GM19463 (cell line): ENCODE measurements around the gene WBP11.

Experiments
- ATAC-seq: cut with Tn5 transposase; IDR thresholded peaks from one replicate; pipeline ENCODE4 v1.9.1; 2021; ENCODE audit warnings: mild to moderate bottlenecking, moderate library complexity; ENCODE audit not compliant: unreplicated experiment

Gene WBP11

DNA sequence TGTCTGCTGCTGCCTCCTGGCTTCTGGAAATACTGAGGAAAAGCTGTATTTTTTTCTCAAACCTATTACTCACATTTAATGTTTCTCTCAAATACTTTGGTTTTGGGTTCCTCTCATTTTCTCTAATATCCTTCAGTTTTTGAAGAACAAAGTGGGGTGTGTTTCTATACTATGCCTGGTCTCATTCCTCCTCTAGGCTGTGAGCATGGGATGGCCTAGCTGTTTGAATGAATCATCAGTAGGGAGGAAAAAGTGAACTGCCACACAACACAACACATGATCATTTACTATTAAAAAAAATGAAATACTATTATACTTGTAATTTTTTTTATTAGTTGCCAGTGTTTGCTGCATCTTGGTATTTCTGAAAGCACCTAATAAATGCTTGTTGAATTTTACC lies 22.0 kb upstream of the WBP11 start:
- ATAC-seq: no peak

DNA sequence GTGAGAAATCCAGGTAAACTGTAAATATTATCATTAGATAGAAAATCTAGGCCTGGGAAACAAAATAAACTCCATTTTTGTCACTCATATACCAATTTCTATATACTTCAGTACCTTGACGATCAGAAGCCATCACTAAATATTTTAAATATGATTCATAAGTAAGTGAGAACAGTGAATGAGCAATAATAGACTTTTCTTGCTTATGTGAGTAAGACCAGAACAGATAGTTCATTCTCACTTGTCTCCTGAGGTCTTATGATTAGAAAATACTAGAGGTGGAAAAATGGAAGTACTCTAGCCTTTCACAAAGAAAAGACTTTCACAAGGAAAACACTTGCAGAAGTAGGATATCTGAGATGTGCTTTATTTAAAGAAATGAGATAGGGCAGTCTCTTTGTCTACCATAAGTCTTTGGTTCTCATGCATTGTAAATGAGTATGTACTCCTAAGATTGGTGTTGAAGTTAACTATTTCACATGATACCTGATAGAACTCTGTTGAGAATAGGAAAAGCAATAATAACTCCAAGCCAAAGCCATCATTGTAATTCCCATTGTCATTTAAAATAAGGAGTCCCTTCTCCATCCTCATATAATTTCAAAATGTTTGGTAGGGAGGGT lies 20.8 kb upstream of the WBP11 start:
- no peak for ATAC-seq

DNA sequence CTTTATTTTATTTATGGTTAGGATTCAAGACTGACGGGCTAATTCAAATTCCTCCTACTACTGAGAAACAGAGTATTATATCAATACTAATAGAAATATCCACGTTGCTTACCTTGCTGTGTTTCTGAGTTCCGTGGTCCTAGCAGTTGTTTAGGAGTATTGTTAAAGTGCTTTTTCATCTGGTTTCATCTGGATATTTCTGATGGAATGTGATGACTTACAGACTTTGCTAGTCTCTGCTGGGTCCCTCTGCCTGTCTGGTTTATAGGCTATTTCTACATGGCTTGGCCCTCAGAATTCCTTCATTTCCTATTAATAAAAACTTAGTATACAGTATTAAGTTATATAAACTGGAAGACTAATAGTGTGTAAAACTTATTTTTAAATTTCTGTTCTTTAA lies 10.7 kb upstream of the WBP11 start, which contains the start of gene SMCO3:
TSS of gene SMCO3 (minus strand) at position 169 of the 400 bp plus-strand sequence. CDS start 7,502 bp downstream, outside the sequence.
- ATAC-seq: no peak

DNA sequence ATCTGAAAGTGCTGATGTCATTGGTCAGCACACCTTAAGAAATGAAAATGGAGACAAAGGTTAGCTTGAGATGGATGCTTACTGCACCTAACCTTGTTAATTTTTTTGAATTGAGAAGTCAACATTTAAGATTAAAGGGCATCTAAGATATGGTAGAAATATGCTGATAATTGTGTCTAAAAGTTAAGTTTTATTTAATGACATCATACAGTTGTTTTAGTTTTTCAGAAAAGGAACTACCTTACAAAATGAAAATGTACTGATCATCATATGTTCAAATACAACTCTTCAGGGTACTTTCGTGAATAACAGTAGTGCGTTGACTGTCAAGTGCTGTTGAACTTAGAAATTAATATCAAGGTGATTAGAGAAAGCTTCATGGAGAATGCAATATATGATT lies 8.2 kb upstream of the WBP11 start:
- ATAC-seq: no peak

DNA sequence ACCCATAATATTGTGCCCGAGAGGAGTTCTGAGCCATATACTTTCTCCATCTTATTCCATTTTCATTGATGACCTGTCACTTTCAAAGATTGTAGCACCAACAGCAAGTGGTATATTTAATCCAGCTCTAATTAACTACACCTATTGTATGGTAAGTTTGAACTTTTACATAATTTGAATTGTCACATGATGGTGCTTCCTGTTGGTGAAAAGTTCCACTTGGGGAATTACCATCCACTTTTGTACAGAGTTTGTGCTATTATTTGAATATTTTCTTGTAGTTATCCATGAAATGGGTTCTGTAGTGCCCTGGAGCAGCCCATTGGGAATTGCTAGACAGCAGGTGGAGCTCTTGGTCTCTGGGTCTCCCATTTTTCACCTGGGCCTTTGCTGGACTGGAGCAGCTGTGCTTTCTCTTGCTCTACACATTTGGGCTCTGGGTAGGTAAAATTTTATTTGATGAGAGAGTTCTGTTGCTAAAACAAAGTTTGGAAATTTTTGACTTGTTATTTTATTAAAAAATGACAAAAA lies 7.7 kb upstream of the WBP11 start:
- no peak for ATAC-seq

DNA sequence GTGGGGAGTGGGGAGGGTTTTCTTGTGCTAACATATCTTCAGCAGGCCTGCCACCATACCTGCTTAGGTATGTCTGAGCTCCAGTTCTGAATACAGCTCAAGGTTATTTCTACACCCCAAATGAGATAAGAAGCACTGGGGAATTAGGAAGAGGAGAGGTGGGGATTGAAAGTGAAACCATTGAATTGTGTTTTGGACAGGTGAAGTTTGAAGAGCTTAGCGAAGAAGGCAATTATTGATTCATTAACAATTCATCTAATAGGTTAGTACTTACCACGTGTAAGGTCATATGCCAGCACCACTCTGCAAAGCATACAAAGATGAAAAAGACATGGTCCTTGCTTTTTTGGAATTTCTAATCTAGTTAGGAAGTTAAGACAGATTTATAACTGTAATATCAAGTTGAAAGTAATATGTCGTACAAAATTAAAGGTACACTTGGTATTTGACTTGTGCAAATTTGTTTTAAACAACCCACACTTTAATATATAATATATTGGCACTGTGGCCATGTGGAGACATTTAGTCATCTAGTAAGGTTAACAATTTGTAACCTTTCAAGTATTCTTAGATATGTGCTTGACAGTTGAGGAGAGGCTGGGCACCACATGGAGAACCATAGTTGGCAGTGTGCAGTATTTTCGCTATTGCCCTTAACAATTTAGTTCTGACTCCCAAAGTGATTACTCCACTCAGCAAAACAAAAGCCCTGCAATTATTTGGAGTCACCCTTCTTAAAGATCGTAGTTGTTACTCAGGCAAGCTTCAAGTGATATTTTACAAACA lies 7.1 kb upstream of the WBP11 start:
- ATAC-seq: no peak

DNA sequence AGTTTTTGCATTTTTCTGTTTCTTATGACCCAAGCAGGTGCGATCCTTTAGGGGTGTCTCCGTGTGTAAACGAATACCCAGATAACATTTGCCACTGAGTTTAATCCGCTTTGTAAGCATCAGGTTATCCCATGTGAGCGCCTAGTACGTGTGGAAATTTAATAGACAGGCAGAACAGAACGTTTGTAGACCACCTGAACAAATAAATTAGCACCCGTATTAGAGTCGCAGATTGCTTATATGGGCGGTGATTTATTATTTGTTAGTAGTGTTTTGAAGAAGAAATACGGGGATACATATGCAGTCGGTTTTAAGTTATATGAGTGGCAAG lies 517 bp upstream of the WBP11 start:
- ATAC-seq: peak; percentile 17

DNA sequence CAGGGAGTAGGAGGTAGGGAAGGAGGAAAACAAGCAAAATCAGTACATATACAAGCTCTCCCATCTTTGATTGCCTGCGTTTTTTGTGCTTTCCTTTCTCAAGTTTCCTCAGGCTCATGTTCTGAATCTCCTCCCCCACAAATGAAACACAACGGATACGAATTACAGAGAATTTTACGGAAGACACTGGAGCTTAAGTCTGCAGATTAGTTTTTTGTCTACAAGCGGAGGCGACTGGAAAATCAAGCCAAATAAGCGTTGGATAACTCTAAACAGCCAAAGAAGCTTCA lies 612 bp downstream of the WBP11 start:
- ATAC-seq: no peak

DNA sequence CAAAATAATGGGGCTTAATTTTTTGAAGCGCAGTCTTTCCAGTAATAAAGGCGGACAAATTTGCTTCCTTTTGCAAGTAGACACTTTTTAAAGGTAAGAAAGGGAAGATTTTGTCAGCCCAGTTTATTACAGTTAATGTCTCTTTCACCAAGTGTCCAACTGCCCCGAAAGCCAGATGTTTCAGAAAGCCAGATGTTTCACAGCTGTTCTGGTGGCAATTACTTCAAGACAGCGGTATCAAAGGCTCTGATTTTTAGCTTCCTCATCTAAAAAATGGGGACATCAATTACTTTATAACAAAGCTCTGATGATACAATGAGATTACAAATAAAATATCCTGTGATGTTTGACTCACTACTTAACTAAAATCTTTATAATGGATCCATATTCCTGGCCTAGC lies 1.0 kb downstream of the WBP11 start:
- ATAC-seq: no peak

DNA sequence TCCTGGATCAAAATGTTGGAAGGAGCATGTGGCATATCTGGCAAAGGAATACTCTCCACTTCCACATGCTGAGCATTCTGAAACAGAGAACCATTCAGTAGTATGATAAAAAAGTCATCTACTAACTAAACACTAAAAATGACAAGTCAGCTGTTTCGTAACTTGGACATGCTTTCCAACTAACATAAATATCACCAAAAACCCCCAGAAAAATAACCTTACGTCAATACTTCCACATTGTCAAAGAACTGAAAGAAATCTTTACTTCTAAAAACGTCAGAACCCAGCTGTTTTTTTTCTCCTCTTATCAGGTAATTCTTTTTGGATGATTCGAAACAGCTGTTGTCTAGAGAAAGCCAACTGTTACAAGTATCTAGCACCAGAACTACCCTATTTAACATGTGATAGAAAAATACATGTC lies 8.2 kb downstream of the WBP11 start:
- ATAC-seq: no peak

DNA sequence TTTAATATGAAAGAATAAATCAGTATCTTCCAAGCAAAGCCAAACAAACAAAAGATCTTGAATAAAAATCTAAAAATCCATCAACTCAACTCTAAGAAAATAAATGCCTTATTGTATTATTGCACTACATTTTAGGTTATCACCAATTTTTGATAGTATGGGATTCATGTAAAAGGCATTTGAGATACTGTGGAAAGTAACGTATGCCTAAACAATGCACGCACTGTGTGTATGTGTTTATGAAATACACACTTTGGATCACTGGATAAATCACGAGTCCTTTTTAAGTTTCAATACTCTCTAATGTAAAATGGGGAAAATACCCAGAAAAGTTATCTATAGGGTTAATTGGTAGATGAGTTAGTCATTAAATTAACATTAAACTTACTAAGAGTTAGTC lies 17.7 kb downstream of the WBP11 start:
- ATAC-seq: no peak

DNA sequence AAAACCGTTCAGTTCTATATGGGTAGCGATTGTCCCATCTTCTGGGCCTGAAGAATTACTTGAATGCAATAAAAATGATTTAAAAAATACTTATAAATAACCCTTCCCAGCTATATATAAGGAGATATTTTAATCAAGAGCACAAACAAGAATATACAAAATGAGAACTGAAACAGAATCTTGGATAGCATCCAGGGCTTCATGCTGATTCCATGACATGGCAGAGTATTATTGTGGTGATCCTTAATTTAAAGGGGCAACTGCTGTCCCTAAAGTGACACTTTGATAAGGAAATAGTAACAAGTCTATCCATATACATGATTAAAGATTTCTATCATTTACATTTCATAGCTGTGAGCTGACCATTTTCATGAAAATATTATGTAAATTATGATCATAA lies 18.8 kb downstream of the WBP11 start:
- no peak for ATAC-seq

DNA sequence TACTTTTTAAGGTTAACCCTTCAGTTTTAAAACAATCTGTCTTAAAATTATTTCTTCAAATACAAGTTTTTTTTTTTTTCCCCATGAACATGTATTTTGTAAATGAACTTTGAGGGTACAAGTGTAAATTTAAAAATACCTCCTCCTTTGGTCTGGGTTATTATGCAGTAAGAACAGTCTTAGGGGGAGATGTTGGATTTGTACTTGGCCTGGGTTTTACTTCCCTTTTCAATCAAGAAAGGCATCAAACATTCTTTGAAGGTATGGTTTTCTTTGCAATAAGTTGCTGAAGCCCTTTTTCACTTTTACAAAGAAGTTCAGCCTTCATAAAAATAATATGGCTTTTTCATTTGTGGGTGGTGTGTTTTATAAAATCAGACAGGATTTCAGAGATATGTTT lies 20.5 kb downstream of the WBP11 start:
- ATAC-seq: no peak

DNA sequence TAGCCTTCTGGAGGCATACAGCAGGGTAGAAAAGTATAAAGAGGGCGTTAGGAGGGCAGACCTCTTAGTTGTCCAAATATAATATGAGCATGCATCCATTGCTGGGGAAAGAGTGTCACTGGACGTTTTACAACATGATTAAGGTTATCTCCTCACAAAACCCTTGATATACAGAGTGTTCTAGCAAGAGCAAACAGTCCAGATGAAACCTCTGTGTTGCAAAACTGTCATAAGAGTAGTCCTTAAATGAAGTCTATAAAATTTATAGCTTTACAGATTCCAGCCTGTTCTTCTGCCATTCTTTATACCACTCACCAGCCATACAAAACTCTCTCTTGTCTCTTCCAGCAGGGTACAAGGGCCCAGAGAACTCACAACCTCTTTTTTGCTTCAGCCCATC lies 21.7 kb downstream of the WBP11 start:
- no peak for ATAC-seq

DNA sequence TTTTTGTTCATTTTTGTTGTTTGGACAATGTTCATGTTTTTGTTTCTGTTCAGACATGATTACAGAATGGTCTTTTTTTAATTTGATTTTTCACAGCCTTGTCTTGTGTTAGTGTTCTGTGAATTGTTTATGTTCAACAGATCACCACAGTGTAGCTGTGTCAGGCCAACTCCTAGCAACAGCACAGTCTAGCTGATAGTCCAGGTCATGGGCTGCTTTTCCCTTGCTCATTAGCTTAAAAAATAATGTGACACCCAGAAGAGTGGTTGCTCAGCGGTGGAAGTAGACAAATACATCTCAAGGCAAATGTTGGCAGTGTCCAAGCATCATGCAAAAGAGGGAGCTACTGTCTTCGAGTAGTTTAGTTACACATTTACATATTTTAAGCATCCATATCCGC lies 22.4 kb downstream of the WBP11 start:
- ATAC-seq: no peak

DNA sequence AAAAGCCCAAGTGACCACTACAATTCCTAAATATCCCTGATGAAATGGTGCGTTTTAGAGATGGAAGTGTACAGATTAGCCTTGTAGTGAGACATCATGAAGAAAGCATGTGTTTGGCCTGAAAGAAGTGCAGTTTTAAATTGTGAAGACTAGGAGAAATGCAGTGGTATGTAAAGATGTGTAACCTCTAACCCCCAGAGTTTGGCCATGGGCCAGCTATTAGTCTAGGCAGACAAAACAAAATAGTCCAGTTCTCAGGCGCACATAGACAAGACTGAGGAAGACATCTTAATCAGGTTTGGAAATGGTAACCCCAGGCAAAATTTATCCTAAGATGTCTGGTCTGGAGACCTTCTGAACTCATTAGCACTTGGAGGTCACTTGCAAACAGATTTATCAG lies 23.4 kb downstream of the WBP11 start:
- ATAC-seq: no peak

DNA sequence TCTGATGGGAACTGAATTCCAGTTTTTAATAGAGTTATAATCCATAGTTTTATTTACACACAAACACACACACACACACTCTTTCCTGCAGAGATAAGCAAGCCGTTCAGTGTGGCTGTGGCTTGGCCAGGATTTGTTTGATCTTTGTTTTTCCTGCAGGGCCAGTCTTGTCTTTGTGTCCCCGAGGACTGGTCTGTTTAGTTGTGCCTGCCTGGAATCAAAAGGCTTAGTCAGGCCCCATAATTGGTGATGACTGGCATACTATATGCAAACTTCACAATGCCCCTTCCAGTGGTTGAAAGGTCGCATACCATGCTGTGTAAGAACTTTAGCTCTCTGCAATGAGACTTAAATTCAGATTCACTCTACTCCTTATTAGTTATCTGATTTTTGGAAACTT lies 26.0 kb downstream of the WBP11 start:
- ATAC-seq: no peak

DNA sequence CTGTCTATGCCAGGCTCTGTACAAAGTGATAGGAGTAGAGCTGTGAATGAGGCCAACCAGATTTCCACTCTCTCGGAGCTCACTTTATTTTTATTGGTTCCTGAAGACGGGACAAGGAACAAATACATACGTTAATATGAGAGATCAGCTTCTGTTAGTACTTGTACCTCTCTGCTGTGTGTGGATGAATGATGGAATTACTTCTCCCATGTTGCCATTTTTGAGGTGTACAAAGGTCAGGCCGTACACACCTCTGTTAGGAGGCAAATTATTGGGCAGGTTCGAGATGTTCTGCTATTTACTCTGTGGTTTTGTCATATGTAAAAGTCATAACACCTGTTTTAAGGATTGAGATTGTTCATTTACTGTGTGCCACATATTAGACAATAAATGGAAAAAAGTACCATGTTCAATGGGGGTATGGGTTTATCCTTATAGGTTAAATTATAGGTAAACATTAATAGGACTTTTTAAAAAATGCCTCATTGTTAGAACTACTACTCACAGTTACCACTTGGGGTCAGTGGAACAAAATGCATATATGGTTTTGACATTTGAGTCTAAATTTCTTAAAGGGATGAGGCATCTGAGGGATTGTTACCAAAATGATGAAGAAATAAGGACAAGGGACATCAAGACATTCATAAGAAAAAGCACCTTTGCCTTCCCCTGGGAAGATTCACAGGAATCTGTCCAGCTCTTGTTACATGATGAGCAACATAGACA lies 26.9 kb downstream of the WBP11 start:
- ATAC-seq: no peak

DNA sequence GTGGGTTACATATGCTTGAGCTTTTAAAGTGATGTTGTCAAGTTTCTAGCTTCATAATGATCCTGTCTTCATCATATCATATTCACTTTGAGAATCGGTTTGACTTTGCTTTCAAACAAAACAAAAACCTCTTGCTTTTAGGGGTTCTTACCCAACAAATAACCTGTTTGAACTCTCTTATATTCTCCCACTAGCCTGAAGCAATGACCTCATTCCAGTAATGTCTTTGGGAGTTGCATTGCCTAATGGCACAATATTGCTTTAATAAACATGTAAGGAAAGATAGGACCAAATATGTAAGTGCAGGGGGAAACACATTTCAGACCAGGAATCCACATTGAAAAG lies 27.7 kb downstream of the WBP11 start:
- no peak for ATAC-seq

DNA sequence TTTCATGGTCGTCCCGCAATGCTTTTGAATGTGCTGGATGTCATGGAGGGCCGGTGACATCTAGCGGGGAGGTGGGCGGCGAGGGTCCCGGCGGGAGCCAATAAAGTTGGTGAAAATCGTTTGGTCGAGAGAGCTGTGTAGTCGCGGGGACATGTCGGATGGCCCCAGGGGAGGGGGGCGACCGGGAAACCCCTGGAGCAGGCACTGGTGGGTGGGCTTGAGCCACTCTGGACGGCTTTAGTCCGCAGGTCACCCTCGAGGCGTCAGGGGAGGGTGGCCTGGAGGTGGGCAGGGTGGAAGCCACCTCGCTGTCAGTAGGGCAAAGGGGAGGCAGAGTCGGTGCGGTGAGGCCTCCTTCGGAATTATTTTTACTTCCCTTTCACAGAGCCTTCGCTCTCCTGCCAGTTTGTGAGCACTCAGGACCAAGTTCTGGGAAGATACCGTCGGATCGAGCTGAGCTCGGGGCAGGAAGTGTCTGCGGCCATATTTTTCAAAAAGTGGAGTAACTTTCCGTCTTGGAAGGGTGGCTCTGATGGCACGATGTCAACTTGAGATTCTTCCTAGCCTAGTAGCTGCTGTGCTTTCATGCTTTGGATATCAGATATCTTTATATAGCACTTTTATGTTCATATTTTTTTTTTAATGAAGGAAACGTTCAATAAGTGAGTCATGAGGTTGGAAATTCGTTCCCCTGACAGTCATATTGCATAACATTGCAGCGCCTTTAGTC lies 28.2 kb downstream of the WBP11 start:
- no peak for ATAC-seq

DNA sequence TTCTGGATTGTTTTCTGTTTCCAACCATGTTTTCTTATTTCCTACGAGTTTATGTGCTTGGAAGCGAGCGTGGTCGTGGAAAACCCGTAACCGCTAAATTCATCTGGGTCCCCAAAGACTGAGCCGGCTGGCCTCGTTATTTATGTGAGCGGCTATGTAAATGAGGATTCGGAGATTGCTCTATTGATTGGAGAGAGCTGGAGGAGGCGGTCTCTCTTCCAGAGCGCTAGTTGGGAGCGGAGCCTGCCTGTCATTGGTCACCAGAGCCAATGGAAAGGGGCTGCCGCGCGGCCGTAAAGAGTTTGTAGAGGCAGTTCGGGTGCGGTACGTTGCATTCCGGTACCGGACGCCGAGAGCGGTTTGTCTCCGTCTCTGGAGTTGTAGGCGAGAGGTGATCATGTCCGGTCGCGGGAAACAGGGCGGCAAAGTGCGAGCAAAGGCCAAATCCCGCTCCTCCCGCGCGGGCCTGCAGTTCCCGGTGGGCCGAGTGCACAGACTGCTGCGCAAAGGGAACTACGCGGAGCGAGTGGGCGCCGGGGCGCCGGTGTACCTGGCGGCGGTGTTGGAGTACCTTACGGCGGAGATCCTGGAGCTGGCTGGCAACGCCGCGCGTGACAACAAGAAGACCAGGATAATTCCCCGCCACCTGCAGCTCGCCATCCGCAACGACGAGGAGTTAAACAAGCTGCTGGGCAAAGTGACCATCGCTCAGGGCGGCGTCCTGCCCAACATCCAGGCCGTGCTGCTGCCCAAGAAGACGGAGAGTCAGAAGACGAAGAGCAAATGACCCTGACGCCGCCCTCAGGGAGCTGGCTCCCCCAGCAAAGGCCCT lies 29.0 kb downstream of the WBP11 start:
- ATAC-seq: peak; percentile 47
